Hematopoietic multipotent progenitor cell treated with erythropoietin and hydrocortisone succinate and interleukin-3 and kit ligand, for 6 days (in vitro differentiated cells): ENCODE data around the gene PBX1.

Experiments used
- DNase-seq: peaks from one replicate; pipeline ENCODE4 v3.0.0-alpha.2; 2015

Gene PBX1

GRCh38 chr1:164702664-164703063 is 143.7 kb downstream of the PBX1 start:
- no peak for DNase-seq

GRCh38 chr1:164703463-164703862 is 144.5 kb downstream of the PBX1 start:
- no peak for DNase-seq

GRCh38 chr1:164703960-164704411 is 145.0 kb downstream of the PBX1 start:
- DNase-seq, result no peak

- peak; percentile 39 for DNase-seq
Observed at GRCh38 chr1:164704954-164705353, 146.0 kb downstream of the PBX1 start.

- no peak for DNase-seq
Observed at GRCh38 chr1:164706606-164706987, 147.6 kb downstream of the PBX1 start.

- no peak for DNase-seq
Observed at GRCh38 chr1:164707868-164708331, 148.9 kb downstream of the PBX1 start.

- no peak for DNase-seq
Observed at GRCh38 chr1:164708596-164708995, 149.6 kb downstream of the PBX1 start.

GRCh38 chr1:164709126-164709525 is 150.1 kb downstream of the PBX1 start:
- peak; percentile 13 for DNase-seq

- no peak for DNase-seq
Observed at GRCh38 chr1:164709541-164710278, 150.7 kb downstream of the PBX1 start.

GRCh38 chr1:164712131-164713036 is 153.4 kb downstream of the PBX1 start:
- peak; percentile 95 for DNase-seq

- no peak for DNase-seq
Observed at GRCh38 chr1:164713456-164714207, 154.6 kb downstream of the PBX1 start.

GRCh38 chr1:164716992-164717703 is 158.2 kb downstream of the PBX1 start:
- DNase-seq, result peak; percentile 55

- DNase-seq, result no peak
Observed at GRCh38 chr1:164718821-164719220, 159.8 kb downstream of the PBX1 start.

- no peak for DNase-seq
Observed at GRCh38 chr1:164719676-164720439, 160.9 kb downstream of the PBX1 start.

- DNase-seq, result peak; percentile 60
Observed at GRCh38 chr1:164720440-164721227, 161.7 kb downstream of the PBX1 start.

GRCh38 chr1:164721228-164721496 is 162.2 kb downstream of the PBX1 start:
- DNase-seq, result no peak

GRCh38 chr1:164723296-164723798 is 164.4 kb downstream of the PBX1 start:
- no peak for DNase-seq

- DNase-seq, result peak; percentile 64
Observed at GRCh38 chr1:164725401-164725800, 166.4 kb downstream of the PBX1 start.

- DNase-seq, result no peak
Observed at GRCh38 chr1:164726235-164726634, 167.3 kb downstream of the PBX1 start.

- peak; percentile 58 for DNase-seq
Observed at GRCh38 chr1:164728719-164729118, 169.7 kb downstream of the PBX1 start.
